Bone marrow (tissue), 2 donors: ENCODE results near the gene IMMT.

ENCODE experiments used
- DNase-seq, 2 donors: peaks; one replicate each; lab custom pipeline; 2025; lab: John Stamatoyannopoulos, UW

IMMT gene

GRCh38 chr2:86199834-86200177, 4.5 kb upstream of the IMMT start:
- DNase-seq = no peak

- no peak for DNase-seq
These were observed 636 bp upstream of the IMMT start for GRCh38 chr2:86195808-86196387.

- no peak for DNase-seq
These were observed 559 bp downstream of the IMMT start for GRCh38 chr2:86194751-86195054.

GRCh38 chr2:86193901-86194567, 1.2 kb downstream of the IMMT start:
- no peak for DNase-seq

- DNase-seq = no peak
These were observed 5.4 kb downstream of the IMMT start for GRCh38 chr2:86189782-86190416.

- DNase-seq = no peak
These were observed 8.8 kb downstream of the IMMT start for GRCh38 chr2:86186431-86186830.

GRCh38 chr2:86185517-86186212, 9.6 kb downstream of the IMMT start:
- DNase-seq = no peak

- DNase-seq = no peak
These were observed 18.7 kb downstream of the IMMT start for GRCh38 chr2:86176597-86176996.

GRCh38 chr2:86175828-86176227, 19.4 kb downstream of the IMMT start:
- no peak for DNase-seq

- DNase-seq = no peak
These were observed 20.8 kb downstream of the IMMT start for GRCh38 chr2:86174445-86174844.

GRCh38 chr2:86172610-86173009, 22.7 kb downstream of the IMMT start:
- DNase-seq = no peak

- no peak for DNase-seq
These were observed 24.0 kb downstream of the IMMT start for GRCh38 chr2:86171295-86171694.

GRCh38 chr2:86170449-86170848, 24.8 kb downstream of the IMMT start:
- no peak for DNase-seq

GRCh38 chr2:86160156-86160952, 34.9 kb downstream of the IMMT start:
- no peak for DNase-seq

GRCh38 chr2:86158286-86158685, 37.0 kb downstream of the IMMT start:
- DNase-seq = no peak

GRCh38 chr2:86157009-86157556, 38.2 kb downstream of the IMMT start:
- no peak for DNase-seq

GRCh38 chr2:86150502-86150901, 44.8 kb downstream of the IMMT start:
- DNase-seq = no peak

- DNase-seq = no peak
These were observed 47.5 kb downstream of the IMMT start for GRCh38 chr2:86147793-86148192.

- no peak for DNase-seq
These were observed 51.2 kb downstream of the IMMT start for GRCh38 chr2:86143926-86144685.

GRCh38 chr2:86143307-86143706, 52.0 kb downstream of the IMMT start:
- no peak for DNase-seq
